Bronchial epithelial cell (primary cell): ENCODE results near the gene PID1. TPM values are rescaled to one million over a fixed set of nuclear protein-coding genes. Genes with fewer than 3 reads are reported as not detected.

Source experiments
- DNase-seq: peaks from one replicate; pipeline ENCODE4 v3.0.0-alpha.2; 2010; ENCODE audit warnings: low read depth
- FAIRE-seq: peaks from 2 replicates; lab custom pipeline; 2011; peaks lifted over from hg19 to GRCh38; lab: Jason Lieb, UNC
- H3K27me3 ChIP-seq: 2 replicates; pipeline ENCODE4 v1.5.1; 2011; ENCODE audit warnings: low read length; ENCODE audit not compliant: control insufficient read depth, insufficient read depth
- H3K36me3 ChIP-seq: 2 replicates; pipeline ENCODE4 v1.5.1; 2011; ENCODE audit warnings: low read length; ENCODE audit not compliant: control insufficient read depth, insufficient read depth
- H3K4me3 ChIP-seq: 2 replicates; pipeline ENCODE4 v1.5.1; 2011; ENCODE audit warnings: mild to moderate bottlenecking, low read depth, low read length, control low read depth
- total RNA-seq: library from RNA; depleted of rRNA; stranded (reverse); fragments of >200 nt; gene quantifications from 2 replicates; pipeline ENCODE4 v1.2.1, GENCODE V29; 2014
- TF ChIP-seq, protein P1 (sequence below): IDR thresholded peaks from 2 replicates; pipeline ENCODE4 v1.5.1; 2011; ENCODE audit warnings: mild to moderate bottlenecking, moderate library complexity, low read length, control low read depth, inconsistent platforms; ENCODE audit not compliant: insufficient read depth, severe bottlenecking

The PID1 gene
- total RNA-seq, 1 donor from 2014 or later: 9.5 TPM

DNA sequence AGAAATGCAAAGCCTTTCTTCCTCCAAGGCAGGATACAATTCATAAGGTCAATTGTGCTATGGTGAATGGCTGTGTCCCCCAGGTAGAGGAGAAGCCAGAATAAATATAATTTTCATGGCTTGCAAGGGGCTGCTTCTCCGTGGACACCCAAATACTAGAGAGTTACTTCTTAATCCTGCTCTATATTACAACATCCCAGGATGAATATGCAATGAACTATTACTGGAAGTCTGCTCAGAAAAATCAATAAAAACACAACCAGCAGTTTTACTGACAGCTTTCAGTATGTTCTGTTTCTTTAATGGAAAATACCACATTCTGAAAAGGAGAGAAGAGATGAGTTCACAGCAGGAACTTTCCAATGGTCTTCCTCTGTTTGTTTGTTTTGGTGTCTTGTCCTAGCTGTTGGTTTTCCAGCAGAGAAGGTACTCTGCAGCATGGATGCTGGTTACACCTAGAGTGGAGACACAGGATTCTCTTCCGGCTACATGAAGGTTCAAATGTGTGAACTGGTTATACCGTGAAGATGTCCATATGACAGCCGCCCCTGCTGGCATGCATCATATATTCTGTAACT lies 213.0 kb downstream of the PID1 start:
- FAIRE-seq: no peak
- TF ChIP-seq, protein P1, sequence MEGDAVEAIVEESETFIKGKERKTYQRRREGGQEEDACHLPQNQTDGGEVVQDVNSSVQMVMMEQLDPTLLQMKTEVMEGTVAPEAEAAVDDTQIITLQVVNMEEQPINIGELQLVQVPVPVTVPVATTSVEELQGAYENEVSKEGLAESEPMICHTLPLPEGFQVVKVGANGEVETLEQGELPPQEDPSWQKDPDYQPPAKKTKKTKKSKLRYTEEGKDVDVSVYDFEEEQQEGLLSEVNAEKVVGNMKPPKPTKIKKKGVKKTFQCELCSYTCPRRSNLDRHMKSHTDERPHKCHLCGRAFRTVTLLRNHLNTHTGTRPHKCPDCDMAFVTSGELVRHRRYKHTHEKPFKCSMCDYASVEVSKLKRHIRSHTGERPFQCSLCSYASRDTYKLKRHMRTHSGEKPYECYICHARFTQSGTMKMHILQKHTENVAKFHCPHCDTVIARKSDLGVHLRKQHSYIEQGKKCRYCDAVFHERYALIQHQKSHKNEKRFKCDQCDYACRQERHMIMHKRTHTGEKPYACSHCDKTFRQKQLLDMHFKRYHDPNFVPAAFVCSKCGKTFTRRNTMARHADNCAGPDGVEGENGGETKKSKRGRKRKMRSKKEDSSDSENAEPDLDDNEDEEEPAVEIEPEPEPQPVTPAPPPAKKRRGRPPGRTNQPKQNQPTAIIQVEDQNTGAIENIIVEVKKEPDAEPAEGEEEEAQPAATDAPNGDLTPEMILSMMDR: no peak
- no peak for DNase-seq
- Histone ChIP-seq H3K27me3 (no peaks in the 10 kb centered on the region), H3K36me3 (no peaks in the 10 kb centered on the region), H3K4me3 (no peak overlapping the region)

DNA sequence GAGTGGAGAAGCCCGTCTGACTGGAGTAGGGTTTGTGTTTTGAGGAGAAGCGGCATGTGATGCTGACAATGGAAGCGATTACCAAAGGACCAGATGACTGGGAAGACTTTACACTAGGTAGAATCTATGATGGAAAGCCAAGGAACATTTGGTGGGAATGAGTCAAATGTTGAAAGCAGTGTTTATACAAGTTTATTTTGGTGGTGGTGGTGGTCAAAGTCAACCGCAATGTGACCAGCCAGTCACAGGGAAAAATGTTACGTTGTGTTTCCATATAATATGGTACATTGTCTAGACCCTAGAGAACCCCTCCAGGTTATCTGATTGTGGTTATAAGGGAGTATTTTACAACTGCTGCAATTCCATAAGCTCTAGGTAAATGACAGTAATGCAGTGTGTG lies 216.8 kb downstream of the PID1 start:
- Histone ChIP-seq H3K4me3 (no peak overlapping the region), H3K36me3 (no peaks in the 10 kb centered on the region), H3K27me3 (no peaks in the 10 kb centered on the region)
- FAIRE-seq: no peak
- TF ChIP-seq, protein P1: no peak
- DNase-seq: no peak

DNA sequence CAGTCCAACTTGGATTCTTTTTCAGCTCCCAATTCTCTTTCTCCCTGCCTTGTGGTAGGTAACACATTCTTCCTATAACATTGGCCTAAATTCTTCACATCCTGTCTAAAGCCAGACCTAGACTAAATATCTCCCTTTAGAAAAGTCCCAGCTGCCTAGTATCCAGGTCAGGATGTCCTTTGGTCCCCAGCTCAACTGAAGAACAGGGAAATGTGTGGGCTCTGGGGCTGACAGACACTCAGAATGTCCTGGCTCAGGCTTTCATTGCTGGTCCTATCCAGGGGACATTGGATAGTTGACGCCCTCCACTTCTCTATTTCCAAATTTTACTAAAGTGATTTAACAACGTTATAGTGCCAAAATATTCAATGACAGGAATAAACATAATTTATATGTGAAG lies 219.3 kb downstream of the PID1 start:
- Histone ChIP-seq H3K4me3 (no peak overlapping the region), H3K27me3 (no peaks in the 10 kb centered on the region), H3K36me3 (no peaks in the 10 kb centered on the region)
- FAIRE-seq (no peak), DNase-seq (no peak)
- TF ChIP-seq, protein P1: no peak

DNA sequence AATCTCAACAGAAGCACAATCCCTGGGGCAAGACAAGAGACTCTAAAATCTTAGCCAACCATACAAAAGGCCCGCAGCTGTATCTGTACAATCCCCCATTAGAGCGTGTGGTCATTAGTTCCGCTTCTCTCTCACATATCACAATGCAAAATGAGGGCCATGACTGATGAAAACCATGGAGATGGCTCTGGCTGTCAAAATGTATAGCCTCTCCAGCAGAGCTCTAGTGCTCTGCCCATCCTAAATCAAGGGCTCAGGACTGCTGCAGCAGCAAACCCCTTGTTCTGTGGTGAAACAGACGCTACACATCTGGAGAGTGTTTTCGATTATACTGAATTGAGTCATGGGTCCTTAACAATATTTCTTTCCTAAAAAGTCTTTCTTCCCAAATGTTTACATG lies 221.0 kb downstream of the PID1 start:
- Histone ChIP-seq H3K36me3 (no peaks in the 10 kb centered on the region), H3K27me3 (no peaks in the 10 kb centered on the region), H3K4me3 (no peak overlapping the region)
- TF ChIP-seq, protein P1: no peak
- DNase-seq: no peak
- no peak for FAIRE-seq

DNA sequence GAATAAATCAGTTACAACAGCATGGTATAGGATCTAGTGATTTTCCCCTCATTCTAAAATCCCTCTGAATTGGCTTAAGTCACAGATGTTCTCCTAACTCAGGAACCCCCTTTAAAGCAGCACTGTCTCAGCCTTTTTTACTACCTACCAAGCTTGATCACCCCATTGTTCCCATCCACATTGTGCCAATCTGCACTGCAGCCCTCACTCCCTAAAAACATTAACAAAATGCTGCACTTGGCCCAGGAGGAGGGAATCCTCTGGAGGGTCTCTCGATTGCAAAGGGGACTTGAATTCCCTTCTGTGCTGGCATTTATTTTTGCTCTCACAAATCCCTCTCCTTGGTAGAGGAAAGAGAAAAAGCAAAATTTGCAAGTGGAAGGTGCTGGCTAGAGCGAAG lies 223.0 kb downstream of the PID1 start:
- FAIRE-seq: no peak
- TF ChIP-seq, protein P1: no peak

DNA sequence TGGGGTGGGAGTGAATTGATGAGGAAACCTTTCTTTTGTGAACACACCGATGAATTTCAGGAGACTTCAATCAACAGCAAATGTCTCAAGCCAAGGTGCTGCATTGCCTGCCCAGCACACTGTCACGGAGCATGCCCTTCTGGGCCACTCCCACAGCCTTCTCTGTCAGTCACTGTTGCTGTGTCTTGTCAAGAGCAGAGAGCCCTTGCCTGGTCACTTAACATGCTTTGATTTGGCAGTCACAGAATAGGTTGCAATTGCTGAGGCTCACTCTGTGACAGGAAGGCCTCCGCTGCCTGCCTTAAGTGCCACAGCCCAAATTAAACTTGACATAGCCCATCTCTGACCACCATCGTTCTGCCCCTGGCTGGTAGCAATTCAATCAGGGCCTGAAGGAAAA lies 225.4 kb downstream of the PID1 start:
- FAIRE-seq (no peak), DNase-seq (no peak)
- H3K4me3 ChIP-seq: no peak overlapping the region
- TF ChIP-seq, protein P1: no peak
- no peaks in the 10 kb centered on the region for H3K27me3 ChIP-seq
- no peaks in the 10 kb centered on the region for H3K36me3 ChIP-seq

More for the DNA sequence above, 223.0 kb downstream of the PID1 start:
- Histone ChIP-seq H3K36me3 (no peaks in the 10 kb centered on the region), H3K4me3 (no peak overlapping the region), H3K27me3 (no peaks in the 10 kb centered on the region)
- no peak for DNase-seq
